NB4 (cell line): ENCODE results near the gene NUDT9.

Experiments
- MYC ChIP-seq: IDR thresholded peaks from 2 replicates; pipeline ENCODE4 v1.6.1; 2011; ENCODE audit warnings: low read depth, low read length
- POLR2A ChIP-seq: IDR thresholded peaks from 2 replicates; pipeline ENCODE4 v1.6.1; 2011; ENCODE audit warnings: mild to moderate bottlenecking; ENCODE audit not compliant: insufficient read length; ENCODE audit errors: extremely low read depth
- TF ChIP-seq, protein P1 (sequence below): IDR thresholded peaks from one replicate; pipeline ENCODE4 v1.5.1; 2012; ENCODE audit warnings: low read depth, low read length
- TF ChIP-seq, protein P2 (sequence below): IDR thresholded peaks from 2 replicates; pipeline ENCODE4 v1.6.1; 2011; ENCODE audit warnings: low read depth, low read length

DNA sequence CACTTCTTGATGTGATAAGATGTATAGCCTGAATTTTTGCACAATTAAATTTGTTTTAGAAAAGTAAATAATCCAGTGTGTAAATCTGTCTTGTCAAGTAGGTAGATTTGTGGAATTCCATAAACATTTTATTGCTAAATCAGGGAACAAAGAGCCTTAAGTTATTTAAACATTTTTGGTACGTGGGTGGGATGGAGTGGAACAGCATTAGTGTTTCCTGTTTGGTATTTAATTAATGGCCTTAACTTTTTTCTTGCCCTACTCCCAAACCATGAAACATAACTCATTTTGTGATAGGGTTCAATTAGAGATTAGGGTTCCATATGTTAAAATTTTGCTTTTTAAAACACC lies 5.1 kb downstream of the NUDT9 start:
- TF ChIP-seq, protein P1, sequence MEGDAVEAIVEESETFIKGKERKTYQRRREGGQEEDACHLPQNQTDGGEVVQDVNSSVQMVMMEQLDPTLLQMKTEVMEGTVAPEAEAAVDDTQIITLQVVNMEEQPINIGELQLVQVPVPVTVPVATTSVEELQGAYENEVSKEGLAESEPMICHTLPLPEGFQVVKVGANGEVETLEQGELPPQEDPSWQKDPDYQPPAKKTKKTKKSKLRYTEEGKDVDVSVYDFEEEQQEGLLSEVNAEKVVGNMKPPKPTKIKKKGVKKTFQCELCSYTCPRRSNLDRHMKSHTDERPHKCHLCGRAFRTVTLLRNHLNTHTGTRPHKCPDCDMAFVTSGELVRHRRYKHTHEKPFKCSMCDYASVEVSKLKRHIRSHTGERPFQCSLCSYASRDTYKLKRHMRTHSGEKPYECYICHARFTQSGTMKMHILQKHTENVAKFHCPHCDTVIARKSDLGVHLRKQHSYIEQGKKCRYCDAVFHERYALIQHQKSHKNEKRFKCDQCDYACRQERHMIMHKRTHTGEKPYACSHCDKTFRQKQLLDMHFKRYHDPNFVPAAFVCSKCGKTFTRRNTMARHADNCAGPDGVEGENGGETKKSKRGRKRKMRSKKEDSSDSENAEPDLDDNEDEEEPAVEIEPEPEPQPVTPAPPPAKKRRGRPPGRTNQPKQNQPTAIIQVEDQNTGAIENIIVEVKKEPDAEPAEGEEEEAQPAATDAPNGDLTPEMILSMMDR = no peak
- TF ChIP-seq POLR2A = no peak
- TF ChIP-seq, protein P2, sequence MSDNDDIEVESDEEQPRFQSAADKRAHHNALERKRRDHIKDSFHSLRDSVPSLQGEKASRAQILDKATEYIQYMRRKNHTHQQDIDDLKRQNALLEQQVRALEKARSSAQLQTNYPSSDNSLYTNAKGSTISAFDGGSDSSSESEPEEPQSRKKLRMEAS = no peak
- no peak for TF ChIP-seq MYC
